HUES48 (cell line): ENCODE results near the gene SLC39A6.

Experiments used
- H3K27ac ChIP-seq: one replicate; pipeline ENCODE4 v1.7.0; 2013; ENCODE audit warnings: low read depth, low read length, inconsistent platforms
- H3K27me3 ChIP-seq: 2 replicates; pipeline ENCODE4 v1.6.1; 2013; ENCODE audit warnings: mild to moderate bottlenecking, low read length; ENCODE audit not compliant: control insufficient read depth, insufficient read depth
- H3K36me3 ChIP-seq: 2 replicates; pipeline ENCODE4 v1.6.1; 2013; ENCODE audit warnings: low read length; ENCODE audit not compliant: control insufficient read depth, insufficient read depth
- H3K4me1 ChIP-seq: 2 replicates; pipeline ENCODE4 v1.6.1; 2013; ENCODE audit warnings: mild to moderate bottlenecking, low read length; ENCODE audit not compliant: control insufficient read depth, insufficient read depth
- H3K4me3 ChIP-seq: 2 replicates; pipeline ENCODE4 v1.5.1; 2013; ENCODE audit warnings: mild to moderate bottlenecking, low read depth, low read length
- H3K9ac ChIP-seq: 2 replicates; pipeline ENCODE4 v1.6.1; 2013; ENCODE audit warnings: mild to moderate bottlenecking, low read depth, low read length, moderate library complexity
- H3K9me3 ChIP-seq: 2 replicates; pipeline ENCODE4 v1.6.1; 2013; ENCODE audit warnings: low read length; ENCODE audit not compliant: control insufficient read depth, insufficient read depth

The SLC39A6 gene

DNA sequence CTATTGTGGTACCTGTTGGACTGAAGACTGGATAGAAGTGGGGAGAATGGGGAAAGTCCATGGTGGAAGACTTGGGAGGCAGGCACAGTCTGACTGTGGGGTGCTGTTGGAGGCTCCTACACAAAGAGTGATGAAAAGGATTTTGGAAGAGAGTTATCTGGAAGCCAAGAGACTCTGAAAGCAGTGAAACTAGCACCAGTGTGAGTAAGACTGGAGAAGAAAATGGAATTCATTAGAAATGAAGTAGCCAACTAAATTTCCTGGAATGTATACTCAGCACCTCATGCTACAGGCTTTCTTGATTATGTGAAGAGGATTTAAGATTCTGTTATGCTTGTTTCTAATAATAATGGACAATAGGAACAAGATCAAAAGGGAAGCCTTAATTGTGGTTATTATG, 28.3 kb upstream of the SLC39A6 start:
- no peaks in the 10 kb centered on the region for H3K27me3 ChIP-seq
- H3K36me3 ChIP-seq, result peaks cover 98% of the 10 kb centered on the region
- H3K4me1 ChIP-seq, result no peaks in the 10 kb centered on the region
- H3K9ac ChIP-seq, result no peak overlapping the region
- no peak overlapping the region for H3K27ac ChIP-seq
- H3K4me3 ChIP-seq, result no peak overlapping the region
- H3K9me3 ChIP-seq, result no peaks in the 10 kb centered on the region

DNA sequence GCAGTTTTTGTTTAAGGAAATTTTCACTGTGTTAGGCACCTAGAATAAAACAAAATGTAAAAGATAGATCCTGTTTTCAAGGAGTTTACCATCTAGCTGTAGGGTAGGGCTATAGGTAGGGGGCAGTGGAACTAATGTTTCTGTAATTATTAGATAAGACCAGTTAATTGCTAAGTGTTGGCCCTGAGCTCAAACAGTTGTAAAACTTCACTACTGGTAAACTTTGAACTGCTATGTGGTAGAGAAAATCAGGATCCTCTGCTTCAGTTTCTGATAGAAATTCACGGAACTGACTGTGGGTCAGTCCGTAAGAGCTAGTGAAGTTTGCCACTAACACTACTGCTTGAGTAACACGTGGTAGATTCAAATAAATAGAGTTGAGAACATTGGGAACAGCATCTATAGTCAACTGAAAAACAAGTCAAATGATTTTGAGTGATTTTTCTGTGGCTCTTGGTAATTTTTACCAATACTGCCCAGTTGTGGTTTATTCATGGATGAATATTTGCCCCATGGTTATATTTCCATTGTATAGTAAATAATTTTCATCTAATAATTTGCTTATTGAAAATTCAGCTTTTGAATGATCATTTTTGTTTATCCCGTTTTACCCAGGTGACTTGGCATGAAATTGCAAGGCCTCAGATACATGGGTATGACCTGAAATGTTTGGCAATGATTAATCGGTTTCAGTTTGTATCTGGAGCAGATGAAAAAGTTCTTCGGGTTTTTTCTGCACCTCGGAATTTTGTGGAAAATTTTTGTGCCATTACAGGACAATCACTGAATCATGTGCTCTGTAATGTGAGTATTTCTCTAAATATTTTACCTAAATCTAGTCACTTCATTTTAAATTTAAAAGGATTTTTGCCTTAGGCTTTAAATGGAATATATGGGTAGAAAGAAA, 27.0 kb upstream of the SLC39A6 start:
- H3K36me3 ChIP-seq, result peaks cover 98% of the 10 kb centered on the region
- no peaks in the 10 kb centered on the region for H3K27me3 ChIP-seq
- no peak overlapping the region for H3K27ac ChIP-seq
- no peaks in the 10 kb centered on the region for H3K9me3 ChIP-seq
- H3K4me1 ChIP-seq, result no peaks in the 10 kb centered on the region
- H3K9ac ChIP-seq, result no peak overlapping the region
- H3K4me3 ChIP-seq, result no peak overlapping the region

DNA sequence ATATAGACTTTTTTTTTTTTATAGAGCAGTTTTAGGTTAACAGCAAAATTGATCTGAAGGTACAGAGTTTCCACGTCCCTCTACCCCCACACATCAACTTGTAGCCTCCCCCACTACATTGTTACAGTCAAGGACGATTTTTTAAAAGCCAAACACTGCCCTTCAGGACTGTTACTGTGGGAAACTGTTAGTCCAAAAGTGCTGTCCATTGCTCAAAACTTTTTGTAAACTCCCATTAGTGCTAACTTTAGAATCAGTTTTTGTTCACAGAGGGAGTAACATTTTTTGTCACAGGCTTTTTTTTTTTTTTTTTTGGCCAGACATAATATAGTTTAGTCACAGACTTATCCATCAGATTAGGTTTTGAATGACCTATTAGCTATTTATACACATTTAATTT, 24.6 kb upstream of the SLC39A6 start:
- no peaks in the 10 kb centered on the region for H3K4me1 ChIP-seq
- no peaks in the 10 kb centered on the region for H3K9me3 ChIP-seq
- H3K27me3 ChIP-seq, result no peaks in the 10 kb centered on the region
- no peak overlapping the region for H3K9ac ChIP-seq
- peaks cover 99% of the 10 kb centered on the region for H3K36me3 ChIP-seq
- H3K4me3 ChIP-seq, result no peak overlapping the region
- H3K27ac ChIP-seq, result no peak overlapping the region

DNA sequence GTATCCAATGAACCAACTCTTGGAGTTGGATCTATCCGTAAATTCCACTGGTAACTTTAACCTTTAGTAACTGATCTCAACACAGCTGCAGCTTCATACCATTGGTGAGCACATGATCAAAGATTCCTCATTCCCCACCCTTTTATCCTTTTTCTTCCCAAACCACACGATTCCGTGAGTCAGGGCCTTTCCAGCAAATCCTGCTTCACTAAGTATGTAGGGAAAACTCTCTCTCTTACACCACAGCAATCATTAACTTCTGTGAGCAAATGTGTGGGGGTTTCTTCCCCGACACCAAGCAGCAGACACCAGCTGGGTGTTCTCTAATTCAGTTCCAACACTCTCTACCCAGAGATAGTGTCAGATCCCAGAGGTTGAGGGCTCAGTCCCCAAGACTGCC, 24.1 kb upstream of the SLC39A6 start:
- no peak overlapping the region for H3K27ac ChIP-seq
- H3K36me3 ChIP-seq, result peaks cover 99% of the 10 kb centered on the region
- no peak overlapping the region for H3K4me3 ChIP-seq

DNA sequence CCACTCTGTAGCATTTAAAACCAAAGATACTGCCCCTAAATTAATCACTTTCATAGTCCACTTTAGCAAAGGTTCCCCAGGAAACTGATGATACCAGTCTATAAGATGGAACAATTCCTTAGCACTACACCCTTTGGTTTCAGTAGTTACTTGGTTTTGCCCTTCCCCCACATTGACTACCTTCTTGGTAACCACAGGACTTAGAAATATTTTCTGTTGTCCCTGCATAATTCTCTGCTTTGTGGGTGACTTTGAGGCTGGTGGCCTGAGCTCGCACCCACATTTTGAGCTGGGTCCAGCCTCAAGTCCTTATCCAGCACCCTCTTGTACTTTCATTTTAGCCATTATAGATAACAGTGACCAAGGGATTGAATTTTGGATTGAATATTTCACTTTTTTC, 23.6 kb upstream of the SLC39A6 start:
- H3K27ac ChIP-seq, result no peak overlapping the region
- H3K36me3 ChIP-seq, result peaks cover 98% of the 10 kb centered on the region
- no peaks in the 10 kb centered on the region for H3K27me3 ChIP-seq
- H3K9ac ChIP-seq, result no peak overlapping the region
- H3K4me3 ChIP-seq, result no peak overlapping the region
- no peaks in the 10 kb centered on the region for H3K4me1 ChIP-seq
- H3K9me3 ChIP-seq, result no peaks in the 10 kb centered on the region

More for the DNA sequence above, 24.1 kb upstream of the SLC39A6 start:
- no peaks in the 10 kb centered on the region for H3K27me3 ChIP-seq
- H3K9me3 ChIP-seq, result no peaks in the 10 kb centered on the region
- no peaks in the 10 kb centered on the region for H3K4me1 ChIP-seq
- no peak overlapping the region for H3K9ac ChIP-seq

DNA sequence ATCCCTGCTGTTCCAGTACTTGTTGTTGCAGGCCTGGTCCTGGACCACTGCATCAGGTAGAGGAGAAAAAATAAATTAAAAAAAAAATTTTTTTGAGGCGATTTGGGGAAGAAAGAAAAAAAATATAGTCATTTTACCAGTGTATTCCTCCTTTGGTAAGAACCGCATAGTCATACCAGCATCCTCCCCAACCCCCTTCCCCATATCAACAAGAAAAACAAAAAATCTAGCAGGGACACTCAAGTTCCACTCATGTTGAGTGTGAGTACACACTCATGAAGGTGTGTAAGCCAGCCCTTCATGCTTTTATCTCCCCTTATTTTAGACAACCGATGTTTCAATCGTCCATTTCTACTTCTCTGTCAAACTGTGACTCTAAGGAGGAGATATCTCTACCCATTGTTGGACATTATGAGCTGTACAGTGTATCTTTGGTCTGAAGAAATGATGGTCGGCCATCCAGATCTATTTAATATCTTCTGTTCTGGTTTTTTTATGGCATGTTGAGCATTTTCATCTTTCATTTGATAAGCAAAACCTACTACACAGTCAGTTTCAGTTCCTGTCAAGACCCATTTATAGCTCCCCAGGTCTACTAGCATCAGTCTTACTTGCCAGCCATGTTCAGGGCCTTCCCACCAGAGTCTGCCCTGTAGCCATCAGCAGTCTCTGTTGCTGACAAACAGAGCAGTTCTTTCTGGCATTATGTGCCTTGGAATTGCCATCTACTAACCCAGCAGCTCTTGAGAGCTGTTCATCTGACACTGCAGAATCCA, 20.6 kb upstream of the SLC39A6 start:
- Histone ChIP-seq H3K9ac (no peak overlapping the region), H3K27me3 (no peaks in the 10 kb centered on the region), H3K36me3 (peaks cover 98% of the 10 kb centered on the region), H3K9me3 (no peaks in the 10 kb centered on the region), H3K4me1 (no peaks in the 10 kb centered on the region), H3K4me3 (no peak overlapping the region), H3K27ac (no peak overlapping the region)

DNA sequence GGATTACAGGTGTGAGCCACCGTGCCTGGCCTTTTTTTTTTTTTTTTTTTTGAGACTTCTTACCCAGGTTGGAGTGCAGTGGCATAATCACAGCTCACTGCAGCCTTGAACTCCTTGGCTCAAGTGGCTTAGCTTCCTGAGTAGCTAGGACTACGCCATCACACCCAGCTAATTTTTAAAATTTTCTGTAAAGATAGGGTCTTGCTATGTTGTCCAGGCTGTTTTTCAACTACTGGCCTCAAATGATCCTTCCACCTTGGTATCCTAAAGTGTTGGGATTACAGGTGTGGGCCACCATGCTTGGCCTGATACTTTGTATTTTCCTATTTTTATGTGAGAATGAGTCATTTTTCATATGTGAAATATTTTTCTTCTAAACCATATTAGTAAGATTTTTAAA, 14.3 kb upstream of the SLC39A6 start:
- Histone ChIP-seq H3K9ac (no peak overlapping the region), H3K4me3 (no peak overlapping the region), H3K36me3 (peaks cover 98% of the 10 kb centered on the region), H3K9me3 (no peaks in the 10 kb centered on the region), H3K4me1 (no peaks in the 10 kb centered on the region), H3K27me3 (no peaks in the 10 kb centered on the region), H3K27ac (no peak overlapping the region)

DNA sequence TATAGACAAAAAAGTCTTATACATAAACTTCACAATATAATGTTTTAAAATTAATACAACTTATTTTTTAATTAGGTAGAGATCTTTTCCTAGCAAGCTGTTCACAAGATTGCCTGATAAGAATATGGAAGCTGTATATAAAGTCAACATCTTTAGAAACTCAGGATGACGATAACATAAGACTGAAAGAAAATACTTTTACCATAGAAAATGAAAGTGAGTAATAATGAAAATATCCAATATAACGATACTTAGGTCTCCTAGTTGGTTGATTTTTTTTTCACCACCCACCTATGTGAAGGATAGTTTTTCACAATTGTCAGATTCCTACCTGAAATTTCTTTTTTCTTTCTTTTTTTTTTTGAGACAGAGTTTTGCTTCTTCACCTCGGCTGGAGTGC, 13.6 kb upstream of the SLC39A6 start:
- H3K4me1 ChIP-seq, result no peaks in the 10 kb centered on the region
- no peak overlapping the region for H3K4me3 ChIP-seq
- H3K9ac ChIP-seq, result no peak overlapping the region
- no peaks in the 10 kb centered on the region for H3K27me3 ChIP-seq
- H3K9me3 ChIP-seq, result no peaks in the 10 kb centered on the region
- no peak overlapping the region for H3K27ac ChIP-seq
- peaks cover 99% of the 10 kb centered on the region for H3K36me3 ChIP-seq

DNA sequence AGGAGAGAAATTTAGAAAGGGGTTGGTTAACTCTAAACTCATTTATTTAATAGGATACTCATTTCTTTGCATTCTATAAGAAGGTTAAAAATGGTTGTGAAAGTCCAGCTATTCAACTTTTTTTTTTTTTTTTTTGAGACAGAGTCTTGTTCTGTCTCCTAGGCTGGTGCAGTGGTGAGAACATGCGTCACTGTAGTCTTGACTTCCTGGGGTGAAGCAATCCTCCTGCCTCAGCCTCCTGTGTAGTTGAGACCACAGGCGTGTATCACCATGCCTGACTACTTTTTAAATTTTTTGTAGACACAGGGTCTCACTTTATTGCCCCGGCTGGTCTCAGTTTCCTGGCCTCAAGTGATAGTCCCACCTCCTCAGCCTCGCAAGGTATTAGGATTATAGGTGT, 12.4 kb upstream of the SLC39A6 start:
- Histone ChIP-seq H3K4me1 (no peaks in the 10 kb centered on the region), H3K27ac (no peak overlapping the region), H3K9ac (no peak overlapping the region), H3K9me3 (no peaks in the 10 kb centered on the region), H3K27me3 (no peaks in the 10 kb centered on the region), H3K4me3 (no peak overlapping the region), H3K36me3 (peaks cover 99% of the 10 kb centered on the region)

DNA sequence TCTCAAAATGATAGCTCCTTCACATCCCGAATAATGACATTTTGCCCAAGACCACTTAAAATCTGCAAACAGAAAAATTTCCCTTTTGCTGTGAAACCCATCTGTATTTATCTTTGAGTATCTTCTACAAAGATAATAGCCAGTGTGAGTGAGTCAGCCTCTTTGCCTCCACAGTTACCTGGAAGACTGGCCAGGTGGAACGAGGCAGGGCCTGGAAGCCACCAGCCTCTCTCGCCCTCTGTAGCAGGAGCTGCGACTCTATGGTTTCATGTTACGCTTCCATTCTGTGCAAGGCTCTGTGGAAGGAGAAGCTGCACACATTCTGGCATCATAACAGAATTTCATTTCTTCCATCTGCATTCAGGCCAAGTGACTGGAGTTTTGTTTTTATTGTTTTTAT, 10.1 kb upstream of the SLC39A6 start:
- no peak overlapping the region for H3K4me3 ChIP-seq
- H3K27ac ChIP-seq, result no peak overlapping the region
- no peaks in the 10 kb centered on the region for H3K27me3 ChIP-seq
- no peaks in the 10 kb centered on the region for H3K4me1 ChIP-seq
- H3K36me3 ChIP-seq, result peaks cover 98% of the 10 kb centered on the region
- H3K9me3 ChIP-seq, result no peaks in the 10 kb centered on the region
- H3K9ac ChIP-seq, result no peak overlapping the region

DNA sequence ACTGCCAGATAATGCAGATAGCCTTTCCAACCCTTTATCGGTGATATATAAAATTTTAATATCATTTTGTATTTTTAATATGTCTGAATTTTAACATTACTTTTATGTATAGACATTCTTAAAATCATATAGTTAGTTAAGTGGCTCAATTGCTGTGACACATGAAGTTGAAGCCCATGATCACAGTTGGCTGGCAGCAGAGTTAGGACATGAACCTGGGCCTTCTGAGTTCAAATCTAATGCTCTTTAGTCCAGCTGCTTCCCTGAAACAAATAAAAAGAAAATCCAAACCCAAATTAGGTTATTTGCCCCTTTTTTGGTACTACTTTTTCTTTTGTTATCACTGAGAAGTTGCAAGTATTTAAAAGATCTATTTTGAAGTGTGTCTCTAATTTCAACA, 6.1 kb upstream of the SLC39A6 start:
- H3K27me3 ChIP-seq, result no peaks in the 10 kb centered on the region
- no peak overlapping the region for H3K27ac ChIP-seq
- peaks cover 72% of the 10 kb centered on the region for H3K36me3 ChIP-seq
- H3K4me3 ChIP-seq, result no peak overlapping the region
- no peaks in the 10 kb centered on the region for H3K9me3 ChIP-seq
- H3K4me1 ChIP-seq, result no peaks in the 10 kb centered on the region; the same call in none of the 2 replicates
- no peak overlapping the region for H3K9ac ChIP-seq
